GM21529 (cell line): Measurements from ENCODE around the gene PAK4.
"Not testable (repeated sequence)": the region's sequence is repeated elsewhere in the genome, so short reads cannot be mapped to it uniquely, and the experiment has no call there.

ENCODE experiments used
- ATAC-seq: cut with Tn5 transposase; IDR thresholded peaks from one replicate; pipeline ENCODE4 v1.9.1; 2021; ENCODE audit not compliant: unreplicated experiment

PAK4 gene

DNA sequence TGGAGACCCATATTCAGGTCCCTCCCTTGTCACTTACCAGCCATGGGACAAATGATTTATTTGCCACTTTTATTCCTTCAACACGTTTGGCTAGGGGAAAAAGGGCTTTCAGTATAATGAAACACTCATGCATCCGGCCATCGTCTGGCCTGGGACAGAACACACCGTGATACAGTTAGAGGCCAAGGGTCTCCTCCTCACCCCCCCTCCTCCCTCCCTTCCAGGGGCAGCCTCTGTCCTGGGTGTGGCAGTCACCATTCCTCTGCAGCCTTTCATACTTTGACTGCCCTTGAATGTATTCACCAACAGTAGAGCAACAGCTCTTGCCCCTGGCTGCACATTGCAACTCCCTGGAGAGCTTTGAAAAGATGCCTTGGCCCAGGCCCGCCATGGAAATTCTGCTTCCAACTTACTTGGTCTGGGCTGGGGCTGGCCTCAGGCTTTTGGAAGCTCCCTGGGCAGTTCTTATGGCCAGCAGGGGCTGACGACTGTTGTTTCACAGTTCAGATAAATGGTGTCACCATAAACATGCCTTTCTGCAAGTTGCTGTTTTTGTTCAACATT lies 3.0 kb downstream of the PAK4 start:
- no peak for ATAC-seq

GRCh38 chr19:39129116-39129515 lies 3.5 kb downstream of the PAK4 start:
- ATAC-seq: no peak

DNA sequence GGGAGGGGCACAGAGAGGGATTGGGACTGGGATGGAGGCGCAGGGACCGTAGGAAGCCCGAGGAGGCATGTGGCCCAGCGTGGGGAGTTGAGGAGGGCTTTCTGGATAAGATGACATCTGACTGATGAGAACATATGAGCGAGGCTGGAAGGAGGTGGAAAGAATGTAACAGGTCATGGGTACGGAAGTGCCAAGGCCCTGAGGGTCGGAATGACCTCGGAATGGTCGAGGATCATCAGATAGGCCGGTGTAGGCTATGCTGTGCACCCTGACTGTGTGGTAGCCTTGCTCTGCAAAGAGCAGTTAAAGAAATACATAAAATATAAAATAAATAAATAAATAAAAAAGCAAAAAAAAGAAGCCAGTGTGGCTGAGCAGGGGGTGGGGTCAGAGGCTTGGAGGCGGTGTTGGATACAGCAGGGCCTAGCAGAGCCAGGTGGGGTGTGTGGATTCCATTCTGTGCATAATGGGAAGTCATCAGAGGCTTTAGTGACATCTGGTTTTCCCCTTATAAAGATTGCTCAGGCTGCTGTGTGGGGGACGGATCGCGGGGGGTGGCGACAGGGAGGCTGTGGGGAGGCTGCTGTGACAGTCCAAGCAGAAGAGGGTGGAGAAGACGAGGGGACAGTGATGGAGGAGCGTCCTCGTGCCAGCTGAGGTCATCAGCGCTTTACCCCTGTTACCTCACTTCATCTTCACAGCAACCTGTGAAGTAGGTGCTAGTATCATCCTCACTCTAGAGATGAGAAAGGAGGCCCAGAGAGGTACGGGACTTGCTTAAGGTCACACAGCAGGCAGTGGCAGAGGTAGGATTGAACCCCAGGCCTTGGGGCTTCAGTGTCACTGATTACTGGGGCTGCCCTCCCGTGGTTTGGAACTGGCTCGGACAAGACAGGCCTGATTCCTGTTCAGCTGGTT lies 5.0 kb downstream of the PAK4 start:
- ATAC-seq: no peak

DNA sequence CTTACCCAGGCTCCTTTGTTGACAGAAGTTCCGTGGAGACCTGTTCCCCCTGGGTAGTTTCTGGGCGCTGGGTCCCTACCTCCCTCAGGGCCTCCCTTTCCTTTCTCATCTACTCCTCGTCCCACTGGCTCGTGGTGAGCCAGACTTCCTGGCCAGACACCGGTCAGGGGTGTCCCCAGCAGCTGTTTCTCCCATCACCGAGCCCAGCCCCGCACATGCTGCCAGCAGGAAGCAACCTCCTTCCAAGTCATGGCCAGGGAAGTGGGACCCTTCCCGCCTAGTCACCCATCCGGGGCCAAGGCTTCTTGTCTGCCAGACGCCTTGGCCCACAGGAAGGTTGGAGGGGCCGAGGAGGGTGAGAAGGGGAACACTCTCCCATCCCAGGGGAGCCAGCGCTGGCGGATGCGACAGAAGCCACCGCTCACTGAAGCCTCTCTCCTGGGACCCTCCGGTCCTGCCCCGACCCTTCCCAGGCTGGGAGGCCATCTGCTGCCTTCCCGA lies 5.7 kb downstream of the PAK4 start:
- ATAC-seq: no peak

DNA sequence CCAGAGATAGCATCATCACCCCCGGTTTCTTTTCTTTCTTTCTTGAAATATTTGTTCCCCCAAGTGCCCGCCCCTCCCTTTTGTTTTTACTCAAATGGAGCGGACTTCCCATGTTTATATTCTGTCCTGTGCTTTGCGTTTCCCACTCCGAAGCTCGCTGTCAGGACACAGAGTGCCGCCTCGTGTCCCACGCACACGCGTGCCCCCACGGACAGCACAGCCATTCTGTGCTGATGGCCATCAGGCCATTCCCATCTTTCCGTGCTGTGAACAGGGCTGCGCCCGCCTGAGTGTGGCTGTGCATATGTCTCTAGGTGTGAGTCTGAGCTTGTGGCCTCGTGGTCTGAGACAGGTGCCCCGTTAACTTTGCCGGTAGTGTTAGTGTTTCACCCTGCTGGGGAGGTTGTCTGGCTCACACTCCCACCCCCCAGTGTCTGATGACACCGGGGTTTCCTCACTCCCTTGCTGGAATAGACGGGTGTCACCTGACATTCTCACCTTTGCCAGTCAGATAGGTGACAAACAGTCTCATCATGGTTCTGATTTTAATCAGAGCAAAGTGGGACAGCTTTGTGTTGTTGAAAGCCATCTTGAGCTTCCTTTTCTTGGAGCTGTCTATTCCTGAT lies 6.9 kb downstream of the PAK4 start:
- no peak for ATAC-seq

GRCh38 chr19:39133431-39134270 lies 8.1 kb downstream of the PAK4 start:
- no peak for ATAC-seq

- ATAC-seq: no peak
Observed at GRCh38 chr19:39135701-39136100, 10.1 kb downstream of the PAK4 start.

- no peak for ATAC-seq
Observed at GRCh38 chr19:39136225-39136940, 10.8 kb downstream of the PAK4 start.

GRCh38 chr19:39137131-39137530 lies 11.5 kb downstream of the PAK4 start:
- no peak for ATAC-seq

GRCh38 chr19:39138221-39139211 lies 12.9 kb downstream of the PAK4 start:
- no peak for ATAC-seq

DNA sequence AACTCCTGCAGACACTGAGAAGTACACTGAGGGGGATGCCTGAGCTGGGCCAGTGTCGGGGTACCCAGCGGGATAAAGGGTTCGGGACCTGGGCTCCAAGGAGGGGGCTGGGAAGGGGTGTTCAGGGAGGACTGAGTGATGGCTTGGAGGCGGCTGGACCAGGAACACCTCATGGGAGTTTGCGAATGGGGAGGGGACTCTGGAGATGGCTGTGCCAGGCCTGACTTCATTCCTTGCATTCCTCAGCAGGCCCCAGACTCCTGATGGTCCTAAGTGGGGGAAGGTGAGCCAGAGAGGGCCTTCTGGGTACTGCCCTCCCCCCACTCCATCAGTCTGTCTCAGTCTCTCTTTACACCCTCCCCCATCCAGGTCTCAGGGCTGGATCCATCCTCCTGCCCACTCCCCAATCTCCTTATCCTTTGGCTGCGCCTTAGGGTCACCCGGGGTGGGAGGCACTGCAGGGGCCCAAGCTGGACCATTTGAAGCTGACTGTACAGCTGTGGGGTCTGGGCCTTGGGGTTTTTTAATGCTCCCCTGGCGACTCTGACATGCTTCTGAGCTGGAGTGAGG lies 13.8 kb downstream of the PAK4 start:
- no peak for ATAC-seq

GRCh38 chr19:39139971-39140453 lies 14.4 kb downstream of the PAK4 start:
- ATAC-seq: no peak

DNA sequence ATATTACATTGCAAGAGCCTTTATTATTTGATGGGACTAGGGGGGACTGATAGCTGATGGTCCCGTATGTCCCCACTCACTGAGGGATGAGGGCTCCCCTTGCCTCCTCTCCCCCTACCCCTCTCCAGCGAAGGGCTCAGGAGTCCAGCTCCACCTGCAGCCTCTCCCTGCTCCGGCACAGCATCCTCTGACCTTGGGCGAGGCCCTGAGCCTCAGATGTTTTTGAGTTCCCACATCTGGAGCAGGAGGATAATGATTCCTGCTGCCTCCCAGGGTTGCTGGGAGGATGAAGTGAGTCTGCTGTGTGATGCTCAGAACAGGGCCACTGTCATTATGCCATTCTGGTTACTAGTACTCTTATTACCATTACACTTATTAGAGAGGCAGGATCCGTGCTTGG lies 15.0 kb downstream of the PAK4 start:
- no peak for ATAC-seq

DNA sequence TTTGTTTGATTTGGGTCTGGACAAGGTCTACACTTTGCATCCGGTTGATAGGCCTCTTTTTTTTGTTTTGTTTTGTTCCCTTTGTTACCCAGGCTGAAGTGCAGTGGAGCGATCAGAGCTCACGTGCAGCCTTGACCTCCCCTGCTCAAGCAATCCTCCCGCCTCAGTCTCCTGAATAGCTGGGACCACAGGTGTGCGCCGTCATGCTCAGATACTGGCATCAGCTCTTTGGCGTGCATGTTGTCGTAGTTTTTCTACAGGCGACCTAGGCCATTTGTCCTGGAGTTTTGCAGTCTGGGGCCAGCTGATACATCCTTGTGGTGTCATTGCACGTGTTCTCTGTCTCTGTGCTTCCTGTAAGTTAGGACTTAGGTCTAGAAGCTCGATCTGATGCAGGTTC lies 16.3 kb downstream of the PAK4 start:
- no peak for ATAC-seq

GRCh38 chr19:39142630-39143029 lies 17.0 kb downstream of the PAK4 start:
- ATAC-seq: no peak

GRCh38 chr19:39143757-39144289 lies 18.2 kb downstream of the PAK4 start:
- not testable (repeated sequence) for ATAC-seq

GRCh38 chr19:39144290-39145071 lies 18.9 kb downstream of the PAK4 start:
- ATAC-seq: no peak
